A673 (cell line): Measurements from ENCODE around the gene ZNF341.
"Not testable (repeated sequence)": the region's sequence is repeated elsewhere in the genome, so short reads cannot be mapped to it uniquely, and the experiment has no call there.

ENCODE experiments used
- EZH2 ChIP-seq: fragments of 200-600 bp; sonication (generic); IDR thresholded peaks from 2 replicates; pipeline ENCODE4 v1.6.1; 2017; ENCODE audit warnings: borderline replicate concordance, low read depth, mild to moderate bottlenecking, mixed read lengths, antibody characterized with exemption, low read length; ENCODE audit not compliant: poor library complexity, severe bottlenecking
- TF ChIP-seq, protein P1 (sequence below): fragments of 300-800, 200-600 bp; sonication (generic); conservative IDR thresholded peaks from 2 replicates; pipeline ENCODE4 v1.5.1; 2017; ENCODE audit warnings: low read depth, mild to moderate bottlenecking, antibody characterized with exemption, low read length, moderate library complexity, mixed read lengths

GRCh38 chr20:33792598-33792989 is 60.8 kb downstream of the ZNF341 start:
- TF ChIP-seq, protein P1, sequence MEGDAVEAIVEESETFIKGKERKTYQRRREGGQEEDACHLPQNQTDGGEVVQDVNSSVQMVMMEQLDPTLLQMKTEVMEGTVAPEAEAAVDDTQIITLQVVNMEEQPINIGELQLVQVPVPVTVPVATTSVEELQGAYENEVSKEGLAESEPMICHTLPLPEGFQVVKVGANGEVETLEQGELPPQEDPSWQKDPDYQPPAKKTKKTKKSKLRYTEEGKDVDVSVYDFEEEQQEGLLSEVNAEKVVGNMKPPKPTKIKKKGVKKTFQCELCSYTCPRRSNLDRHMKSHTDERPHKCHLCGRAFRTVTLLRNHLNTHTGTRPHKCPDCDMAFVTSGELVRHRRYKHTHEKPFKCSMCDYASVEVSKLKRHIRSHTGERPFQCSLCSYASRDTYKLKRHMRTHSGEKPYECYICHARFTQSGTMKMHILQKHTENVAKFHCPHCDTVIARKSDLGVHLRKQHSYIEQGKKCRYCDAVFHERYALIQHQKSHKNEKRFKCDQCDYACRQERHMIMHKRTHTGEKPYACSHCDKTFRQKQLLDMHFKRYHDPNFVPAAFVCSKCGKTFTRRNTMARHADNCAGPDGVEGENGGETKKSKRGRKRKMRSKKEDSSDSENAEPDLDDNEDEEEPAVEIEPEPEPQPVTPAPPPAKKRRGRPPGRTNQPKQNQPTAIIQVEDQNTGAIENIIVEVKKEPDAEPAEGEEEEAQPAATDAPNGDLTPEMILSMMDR = not testable (repeated sequence)
- TF ChIP-seq EZH2 = not testable (repeated sequence)
